GM18907 (cell line): ENCODE measurements around the gene OR4F15.
"Not testable (repeated sequence)": the region's sequence is repeated elsewhere in the genome, so short reads cannot be mapped to it uniquely, and the experiment has no call there.

Experiments
- ATAC-seq: cut with Tn5 transposase; IDR thresholded peaks from one replicate; pipeline ENCODE4 v1.9.1; 2021; ENCODE audit warnings: mild to moderate bottlenecking, moderate library complexity; ENCODE audit not compliant: unreplicated experiment

The OR4F15 gene, protein sequence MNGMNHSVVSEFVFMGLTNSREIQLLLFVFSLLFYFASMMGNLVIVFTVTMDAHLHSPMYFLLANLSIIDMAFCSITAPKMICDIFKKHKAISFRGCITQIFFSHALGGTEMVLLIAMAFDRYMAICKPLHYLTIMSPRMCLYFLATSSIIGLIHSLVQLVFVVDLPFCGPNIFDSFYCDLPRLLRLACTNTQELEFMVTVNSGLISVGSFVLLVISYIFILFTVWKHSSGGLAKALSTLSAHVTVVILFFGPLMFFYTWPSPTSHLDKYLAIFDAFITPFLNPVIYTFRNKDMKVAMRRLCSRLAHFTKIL

DNA sequence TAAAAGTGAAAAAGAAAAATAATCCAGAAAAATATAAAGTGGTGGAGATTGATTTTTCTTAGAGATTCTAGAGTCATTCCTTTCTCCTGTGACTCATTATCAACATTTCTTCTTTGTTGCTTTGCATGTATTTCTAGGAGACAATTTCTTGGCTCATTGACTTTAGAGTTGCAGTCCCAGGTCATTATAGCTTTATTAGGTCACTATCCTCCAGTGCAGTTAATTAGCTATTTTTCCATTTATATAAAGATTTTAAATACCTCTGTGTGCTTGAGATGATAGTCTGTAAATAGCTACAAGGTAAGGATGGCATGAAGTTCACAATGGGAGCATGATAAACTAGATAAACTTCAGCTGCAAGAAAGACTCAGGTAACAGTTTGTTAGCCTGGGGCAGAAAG lies at the start of gene OR4F15:
Gene OR4F15, plus strand, starts transcription at position 301 of the 400 bp plus-strand sequence. CDS start 5,985 bp downstream, outside the sequence.
- ATAC-seq = no peak

DNA sequence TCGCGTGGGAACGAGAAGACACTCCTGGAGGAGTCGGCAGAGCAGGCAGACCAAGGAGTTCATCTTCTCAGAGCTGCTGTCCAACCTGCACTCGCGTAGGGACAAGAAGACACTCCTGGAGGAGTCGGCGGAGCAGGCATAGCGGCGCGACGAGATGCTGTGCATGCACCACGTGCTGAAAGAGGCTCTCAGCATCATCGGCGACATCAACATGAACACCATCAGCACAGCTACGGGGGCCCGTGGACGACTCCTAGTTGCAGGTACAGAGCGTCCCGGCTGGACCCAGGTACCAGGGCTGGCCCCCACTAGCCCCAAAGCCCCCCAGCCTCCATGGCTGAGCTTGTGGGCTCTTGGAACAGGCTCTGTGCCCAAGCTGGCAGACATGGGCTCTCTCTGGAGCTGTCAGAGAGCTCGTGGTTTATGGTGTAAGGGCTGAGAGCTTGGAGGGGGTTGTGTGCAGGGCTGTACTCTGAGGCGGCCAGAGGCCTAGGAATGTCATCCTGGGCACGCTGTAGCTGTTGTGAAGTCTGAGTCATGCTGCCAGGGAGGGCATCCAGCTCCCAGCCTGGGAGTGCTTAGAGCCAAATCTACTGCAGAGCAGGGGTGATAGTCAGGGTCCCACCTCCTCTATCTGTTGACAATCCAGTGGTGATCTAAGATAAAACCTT lies 47.2 kb upstream of the OR4F15 start:
- ATAC-seq = not testable (repeated sequence)

DNA sequence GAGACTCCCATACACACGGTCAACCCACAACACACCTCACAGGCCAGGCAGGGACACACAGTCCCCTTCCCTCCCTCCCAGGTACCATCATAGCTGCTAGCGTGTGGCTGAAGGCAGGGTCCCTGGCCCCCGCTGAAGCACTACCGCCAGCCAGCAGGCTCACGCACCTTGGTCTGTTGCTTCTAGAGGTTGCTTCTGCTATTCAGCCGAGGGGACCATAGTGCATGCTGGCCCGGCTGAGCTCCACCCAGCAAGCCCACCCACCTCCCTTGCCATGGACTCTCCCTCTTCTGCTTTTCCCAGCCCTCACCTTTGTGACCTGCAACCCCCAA lies 46.7 kb upstream of the OR4F15 start:
- not testable (repeated sequence) for ATAC-seq

DNA sequence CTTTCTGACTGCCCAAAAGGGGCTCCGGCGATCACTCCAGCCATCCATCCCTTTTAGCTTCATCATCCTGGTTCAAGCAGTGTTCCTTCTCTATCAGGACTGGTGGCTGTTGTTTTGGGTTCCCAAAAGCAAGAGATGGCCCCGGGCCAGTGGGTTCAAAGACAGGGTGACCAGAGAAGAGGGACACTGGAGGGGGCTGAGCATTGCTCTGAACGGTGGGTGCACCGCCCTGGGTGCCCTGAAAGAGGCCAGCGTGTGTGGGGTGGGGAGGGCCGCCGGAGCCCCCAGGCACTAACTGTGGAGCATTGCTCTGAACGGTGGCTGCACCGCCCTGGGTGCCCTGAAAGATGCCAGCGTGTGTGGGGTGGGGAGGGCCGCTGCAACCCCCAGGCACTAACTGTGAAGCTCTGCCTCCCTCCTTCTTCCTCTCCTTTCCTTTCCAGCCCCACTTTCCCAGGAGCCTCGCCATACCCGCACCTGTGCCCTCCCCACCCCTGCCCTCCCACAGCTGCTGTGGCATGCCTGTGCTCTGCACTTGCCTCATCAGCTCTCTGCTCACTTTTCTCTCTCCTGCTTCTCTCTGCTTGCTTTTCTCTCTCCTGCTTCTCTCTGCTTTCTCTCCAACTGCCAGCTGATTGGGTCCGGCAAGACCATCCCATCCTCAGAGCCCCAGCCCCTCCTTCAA lies 46.1 kb upstream of the OR4F15 start:
- ATAC-seq = no peak

DNA sequence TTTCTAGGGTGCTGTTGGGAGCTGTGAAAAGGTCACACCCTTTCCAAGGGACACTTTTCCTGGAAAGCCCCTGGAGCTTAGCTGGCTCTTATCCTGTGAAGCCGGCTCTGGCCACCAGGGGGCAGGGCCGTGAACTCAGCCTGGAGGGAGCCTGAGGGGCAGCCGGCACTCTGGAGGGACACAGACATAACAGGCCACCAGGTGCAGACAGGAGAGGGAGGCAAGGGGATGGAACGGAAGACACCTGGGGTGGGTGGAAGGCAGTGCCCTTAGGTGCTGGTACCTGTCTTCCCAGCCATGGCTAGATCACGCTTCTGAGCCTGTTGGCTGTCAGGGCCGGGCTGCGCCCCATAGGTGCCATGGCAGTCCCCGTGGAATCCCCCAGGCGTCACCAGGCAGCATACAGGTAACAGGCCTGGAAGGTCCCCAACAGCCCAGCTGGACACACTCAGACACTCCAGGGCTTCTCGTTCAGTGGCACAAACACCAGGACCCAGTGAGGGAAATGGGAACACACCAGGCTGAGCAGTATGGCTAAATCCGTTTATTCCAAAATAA lies 44.8 kb upstream of the OR4F15 start:
- not testable (repeated sequence) for ATAC-seq

GRCh38 chr15:101772921-101773320 lies 39.1 kb upstream of the OR4F15 start:
- no peak for ATAC-seq

DNA sequence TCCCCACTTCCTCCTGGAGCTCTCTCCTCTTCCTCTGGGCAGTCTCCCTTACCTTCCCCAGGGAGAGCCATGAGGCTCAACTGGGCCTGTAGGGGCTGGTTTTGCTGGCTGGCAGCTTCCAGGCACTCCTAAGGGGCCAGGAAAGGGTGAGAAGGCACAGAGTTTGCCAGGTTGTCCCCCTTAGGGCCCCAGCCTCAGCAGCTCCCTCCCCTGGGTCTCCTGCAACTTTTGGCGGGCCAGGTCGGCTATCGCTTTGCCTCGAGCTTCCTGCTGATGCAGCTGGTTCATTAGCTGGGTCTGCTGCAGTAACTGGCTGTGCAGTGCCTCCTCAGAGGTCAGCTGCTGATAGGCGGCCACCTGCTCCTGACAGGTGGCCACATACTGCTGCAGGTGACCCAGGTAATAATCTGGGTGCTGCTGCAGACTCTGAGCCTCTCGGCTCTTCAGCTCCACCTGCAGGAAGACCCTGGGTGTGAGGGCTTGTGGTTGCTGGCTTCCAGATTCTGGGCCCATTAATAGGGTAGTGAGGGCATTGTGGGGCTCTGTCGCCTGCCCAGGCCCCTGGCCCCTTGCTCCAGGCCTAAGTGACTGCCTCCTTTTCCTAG lies 38.4 kb upstream of the OR4F15 start:
- no peak for ATAC-seq

DNA sequence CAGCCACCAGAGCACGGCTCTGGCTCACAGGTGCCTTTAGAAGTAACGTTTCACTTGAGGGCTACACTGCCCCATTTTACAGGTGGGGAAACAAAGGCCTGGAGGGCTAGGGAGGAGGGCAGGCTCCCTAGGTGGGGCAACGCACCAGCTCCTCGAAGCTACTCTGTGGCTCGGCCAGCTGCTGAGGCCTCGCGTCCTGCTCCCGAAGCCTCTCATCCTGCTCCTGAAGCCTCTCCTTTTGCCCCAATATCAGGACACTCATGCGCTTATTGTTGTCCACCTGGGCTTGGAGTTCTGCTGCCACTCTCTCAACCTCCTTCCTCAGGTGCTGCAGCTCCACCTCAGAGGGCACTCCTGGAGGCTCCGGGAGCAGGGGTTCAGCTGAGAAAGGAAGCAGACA lies 36.9 kb upstream of the OR4F15 start:
- ATAC-seq = no peak

GRCh38 chr15:101778576-101778975 lies 33.4 kb upstream of the OR4F15 start:
- ATAC-seq = not testable (repeated sequence)

DNA sequence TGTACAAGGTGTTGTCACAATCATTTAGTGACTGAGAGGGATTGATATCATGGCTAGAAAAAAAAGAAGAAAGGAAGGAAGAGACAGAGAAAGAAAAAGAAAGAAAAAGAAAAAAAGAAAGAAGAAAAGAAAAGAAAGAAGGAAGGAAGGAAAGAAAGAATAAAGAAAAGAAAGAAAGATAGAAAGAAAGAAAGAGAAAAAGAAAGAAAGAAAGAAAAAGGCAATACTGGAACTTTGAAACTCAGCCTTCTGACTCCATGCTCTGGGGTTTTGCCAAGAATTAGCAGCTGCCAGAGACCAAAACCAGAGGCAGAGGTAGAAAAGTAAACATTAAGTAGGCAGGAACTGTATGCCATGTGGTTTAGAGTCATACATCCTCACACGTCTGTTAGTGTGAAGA lies 31.8 kb upstream of the OR4F15 start:
- not testable (repeated sequence) for ATAC-seq

GRCh38 chr15:101781928-101782327 lies 30.1 kb upstream of the OR4F15 start:
- ATAC-seq = no peak

- ATAC-seq = no peak
These were observed 27.4 kb upstream of the OR4F15 start for GRCh38 chr15:101784644-101785043.

DNA sequence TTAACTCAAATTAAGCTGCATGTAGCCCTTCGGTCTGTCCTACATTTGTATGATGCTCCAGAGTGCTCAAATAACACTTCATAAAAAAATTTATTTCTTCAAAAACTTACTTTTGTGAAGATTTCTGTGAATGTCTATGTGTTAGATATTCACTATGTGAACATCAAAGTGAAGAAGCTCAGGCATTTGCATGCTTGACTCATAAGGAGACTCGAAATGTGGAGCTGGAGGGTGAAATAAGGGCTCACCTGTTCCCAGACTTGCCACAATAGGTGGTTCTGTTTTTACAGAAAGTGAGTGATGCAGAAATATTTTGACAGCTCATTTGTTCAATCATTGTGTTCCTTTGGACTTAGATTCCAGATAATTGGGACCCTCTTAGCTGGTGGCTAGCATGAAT lies 25.6 kb upstream of the OR4F15 start:
- ATAC-seq = not testable (repeated sequence)

GRCh38 chr15:101788001-101788400 lies 24.0 kb upstream of the OR4F15 start:
- ATAC-seq = not testable (repeated sequence)

DNA sequence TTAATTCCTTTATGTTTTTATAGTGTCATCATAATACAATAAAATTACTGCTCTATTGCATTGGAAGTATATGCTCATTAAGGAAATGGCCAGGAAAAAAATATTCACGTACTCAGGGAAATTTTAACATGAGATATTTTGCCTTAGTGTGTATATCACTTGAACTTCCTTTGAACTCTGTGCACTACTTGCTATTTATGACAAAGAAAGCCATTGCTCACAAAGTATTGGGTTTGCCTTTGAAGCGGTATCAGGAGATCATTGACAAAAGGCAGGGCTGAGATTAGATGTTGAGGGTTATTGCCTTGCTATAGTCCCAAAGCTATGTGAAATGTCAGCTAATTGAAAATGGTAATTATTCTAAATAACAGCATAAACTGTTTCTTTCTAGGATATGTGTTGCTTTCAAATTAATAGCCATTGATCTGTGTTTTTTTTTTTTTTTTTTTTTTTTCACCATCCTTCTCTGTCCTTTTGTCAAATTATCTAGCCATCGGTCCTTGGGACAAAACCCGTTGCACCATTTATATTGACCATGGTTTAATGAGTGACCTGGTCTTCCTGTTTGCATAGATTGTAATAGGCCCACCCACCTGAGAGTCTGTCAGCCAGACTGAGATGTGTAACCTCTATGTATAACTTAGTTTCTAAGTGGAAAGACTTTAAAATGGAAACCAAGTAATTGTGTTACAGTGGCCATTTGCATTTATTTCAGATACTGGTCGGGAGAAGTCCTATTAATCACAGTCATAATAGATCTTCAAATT lies 23.3 kb upstream of the OR4F15 start:
- ATAC-seq = not testable (repeated sequence)

DNA sequence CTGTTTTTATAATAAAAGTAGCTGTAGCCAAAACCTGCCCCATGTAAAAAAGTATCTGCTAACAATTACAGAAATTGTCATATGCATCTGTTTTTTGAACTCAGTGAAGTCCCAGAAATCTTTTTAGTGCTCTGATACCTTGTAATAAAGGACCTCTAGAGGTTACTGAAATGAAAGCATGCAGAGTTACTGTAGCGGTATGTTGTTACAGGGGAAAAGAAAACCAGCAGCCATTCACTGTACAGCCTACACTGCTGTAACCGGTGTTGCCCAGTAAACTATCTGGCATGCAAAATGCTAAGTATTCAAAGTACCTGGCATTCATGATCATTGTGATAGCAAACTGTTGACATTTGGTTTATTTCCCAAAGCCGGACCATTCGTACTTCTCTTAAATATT lies 21.3 kb upstream of the OR4F15 start:
- not testable (repeated sequence) for ATAC-seq

DNA sequence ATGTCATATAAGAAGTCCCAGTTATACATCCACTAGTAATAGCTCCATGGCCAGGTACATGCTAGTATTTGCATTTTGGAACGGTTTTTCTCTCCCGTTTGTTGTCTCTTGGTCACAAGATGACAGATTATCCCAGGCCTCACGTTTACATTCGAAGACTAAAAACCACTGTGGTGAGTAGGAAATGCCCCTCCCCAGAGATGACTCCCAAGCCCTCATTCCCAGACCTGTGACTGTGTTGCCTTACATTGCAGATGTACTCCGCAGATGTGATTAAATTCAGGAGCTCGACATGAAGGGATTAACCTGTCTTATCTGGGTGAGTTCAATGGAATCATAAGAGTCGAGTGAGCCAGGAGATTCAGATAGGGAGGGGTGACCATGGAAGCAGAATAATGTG lies 18.0 kb upstream of the OR4F15 start:
- ATAC-seq = not testable (repeated sequence)

GRCh38 chr15:101795455-101795854 lies 16.5 kb upstream of the OR4F15 start:
- ATAC-seq = no peak

DNA sequence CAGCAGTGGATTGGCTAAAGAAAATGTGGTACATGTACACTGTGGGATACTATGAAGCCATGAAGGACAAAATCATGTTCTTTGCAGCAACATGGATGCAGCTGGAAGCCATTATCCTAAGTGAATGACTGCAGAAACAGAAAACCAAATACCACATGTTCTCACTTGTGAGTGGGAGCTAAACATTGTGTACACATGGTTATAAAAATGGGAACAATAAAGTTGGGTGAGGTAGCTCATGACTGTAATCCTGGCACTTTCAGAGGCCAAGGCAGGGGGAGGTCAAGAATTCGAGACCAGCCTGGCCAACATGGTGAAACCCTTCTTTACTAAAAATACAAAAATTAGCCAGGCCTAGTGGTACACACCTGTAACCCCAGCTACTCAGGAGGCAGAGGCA lies 12.3 kb upstream of the OR4F15 start:
- ATAC-seq = no peak

- no peak for ATAC-seq
These were observed 11.0 kb upstream of the OR4F15 start for GRCh38 chr15:101801048-101801447.
